ENCODE measurements around the gene CACNB1. TPM values are rescaled to one million over a fixed set of nuclear protein-coding genes. Genes with fewer than 3 reads are reported as not detected.
A peak's percentile ranks its signal among the peaks of the same experiment; 100 is the strongest.
"Not testable (repeated sequence)": the region's sequence is repeated elsewhere in the genome, so short reads cannot be mapped to it uniquely, and the experiment has no call there.

CACNB1 gene
- total and polyA plus RNA-seq, 9 donors: 2.6 to 17.7 (median 9.2) TPM

- no peak overlapping the region for H3K27ac ChIP-seq
- H3K9me3 ChIP-seq: no peaks in the 10 kb centered on the region
- intact Hi-C loops (cut with DNase I): no loop called here
- H3K36me3 ChIP-seq: no peaks in the 10 kb centered on the region
- no peaks in the 10 kb centered on the region for H3K27me3 ChIP-seq
- H3K4me1 ChIP-seq (ENCODE audit: insufficient read depth): no peaks in the 10 kb centered on the region
- 79 to 84% (median 79%) methylated on average over 6 of the region's 6 CpGs for WGBS, 3 donors
- DNase-seq: no peak
- TF ChIP-seq CTCF (IDR thresholded peaks at IDR 0.05) (no peak), EP300 (IDR thresholded peaks at IDR 0.05) (no peak), POLR2A (IDR thresholded peaks at IDR 0.05) (no peak)
- no peak overlapping the region for H3K4me3 ChIP-seq
Measured at GRCh38 chr17:39134878-39135277, 62.6 kb downstream of the CACNB1 start.

DNA sequence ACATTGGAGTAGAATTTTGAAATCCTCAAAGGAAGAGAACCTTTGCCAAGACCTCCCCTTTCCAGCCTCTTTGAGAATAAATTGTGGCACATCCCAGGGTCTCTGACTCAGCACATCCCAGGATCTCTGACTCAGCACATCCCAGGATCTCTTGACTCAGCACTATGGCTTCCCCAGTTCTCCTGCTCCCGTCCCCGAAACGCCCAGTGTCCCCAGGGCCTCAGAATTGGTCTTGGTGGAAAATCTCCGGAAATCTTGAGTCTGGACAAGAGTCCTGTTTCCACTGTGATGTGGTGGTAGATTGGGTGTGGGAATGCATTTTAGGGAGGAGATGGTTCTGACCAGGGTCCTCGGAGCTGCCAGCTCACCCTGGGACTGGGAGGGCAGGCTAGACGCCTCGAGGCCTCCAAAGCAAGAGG, 65.3 kb downstream of the CACNB1 start:
- Histone ChIP-seq H3K9me3 (no peaks in the 10 kb centered on the region), H3K4me3 (no peak overlapping the region), H3K4me1 (ENCODE audit: insufficient read depth) (no peaks in the 10 kb centered on the region), H3K27me3 (no peaks in the 10 kb centered on the region), H3K36me3 (no peaks in the 10 kb centered on the region), H3K27ac (peak overlapping the region in 1 of 2 donors; percentile 27)
- no peak for TF ChIP-seq CTCF (IDR thresholded peaks at IDR 0.05)
- TF ChIP-seq EP300 (IDR thresholded peaks at IDR 0.05): no peak
- no peak for TF ChIP-seq POLR2A (IDR thresholded peaks at IDR 0.05)
- intact Hi-C loops (cut with DNase I): no loop called here
- DNase-seq: peak; percentile 60 to 80 (median 71)
- WGBS, 3 donors: 77 to 85% (median 82%) methylated on average over 7 of the region's 7 CpGs

DNA sequence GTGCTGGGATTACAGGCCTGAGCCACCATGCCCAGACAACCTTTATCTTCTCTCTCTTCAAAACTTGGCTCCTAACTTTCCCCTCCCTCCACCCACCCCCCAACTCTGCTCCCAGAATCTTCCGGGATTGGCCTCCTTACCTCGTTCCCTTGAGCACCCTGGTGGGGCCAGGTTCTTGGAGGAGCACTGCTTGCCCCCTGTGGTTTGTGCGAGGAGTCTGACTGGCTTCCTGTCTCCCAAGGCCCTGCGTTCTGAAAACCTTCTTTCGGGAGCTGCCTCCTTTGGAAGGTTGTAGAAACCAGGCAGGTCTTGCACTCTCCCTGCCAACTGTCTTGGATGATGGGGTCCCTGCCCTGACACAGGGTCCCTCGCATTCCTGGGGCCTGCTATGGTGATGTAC, 65.9 kb downstream of the CACNB1 start:
- no peak for TF ChIP-seq POLR2A (IDR thresholded peaks at IDR 0.05)
- TF ChIP-seq CTCF (IDR thresholded peaks at IDR 0.05): no peak
- TF ChIP-seq EP300 (IDR thresholded peaks at IDR 0.05): no peak
- WGBS, 3 donors: 30 to 44% (median 40%) methylated on average over 6 of the region's 6 CpGs
- DNase-seq: no peak
- Histone ChIP-seq H3K9me3 (no peaks in the 10 kb centered on the region), H3K4me1 (ENCODE audit: insufficient read depth) (no peaks in the 10 kb centered on the region), H3K27me3 (no peaks in the 10 kb centered on the region), H3K4me3 (no peak overlapping the region), H3K36me3 (no peaks in the 10 kb centered on the region), H3K27ac (peak overlapping the region; percentile 27 to 44)
- intact Hi-C loops (cut with DNase I): no loop called here

DNA sequence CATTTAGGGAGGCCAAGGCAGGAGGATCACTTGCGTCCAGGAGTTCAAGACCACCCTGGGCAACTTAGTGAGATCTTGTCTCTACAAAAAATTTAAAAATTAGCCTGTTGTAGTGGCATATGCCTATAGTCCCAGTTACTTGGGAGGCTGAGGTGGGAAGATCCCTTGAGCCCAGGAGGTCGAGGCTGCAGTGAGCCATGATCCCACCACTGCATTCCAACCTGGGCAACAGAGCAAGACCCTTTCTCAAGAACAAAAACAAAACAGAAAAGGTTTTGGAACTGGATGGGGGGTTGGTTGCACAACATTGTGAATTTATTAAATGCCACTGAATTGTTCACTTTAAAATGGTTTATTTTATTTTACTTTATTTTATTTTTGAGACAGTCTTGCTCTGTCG, 67.3 kb downstream of the CACNB1 start:
- 91 to 95% (median 94%) methylated on average over 3 of the region's 3 CpGs for WGBS, 3 donors
- Histone ChIP-seq H3K27ac (no peak overlapping the region), H3K4me3 (no peak overlapping the region), H3K4me1 (ENCODE audit: insufficient read depth) (no peaks in the 10 kb centered on the region), H3K9me3 (no peaks in the 10 kb centered on the region), H3K27me3 (no peaks in the 10 kb centered on the region), H3K36me3 (no peaks in the 10 kb centered on the region)
- TF ChIP-seq CTCF (IDR thresholded peaks at IDR 0.05): no peak
- no peak for TF ChIP-seq POLR2A (IDR thresholded peaks at IDR 0.05)
- TF ChIP-seq EP300 (IDR thresholded peaks at IDR 0.05): no peak
- intact Hi-C loops (cut with DNase I): no loop called here
- DNase-seq: no peak

DNA sequence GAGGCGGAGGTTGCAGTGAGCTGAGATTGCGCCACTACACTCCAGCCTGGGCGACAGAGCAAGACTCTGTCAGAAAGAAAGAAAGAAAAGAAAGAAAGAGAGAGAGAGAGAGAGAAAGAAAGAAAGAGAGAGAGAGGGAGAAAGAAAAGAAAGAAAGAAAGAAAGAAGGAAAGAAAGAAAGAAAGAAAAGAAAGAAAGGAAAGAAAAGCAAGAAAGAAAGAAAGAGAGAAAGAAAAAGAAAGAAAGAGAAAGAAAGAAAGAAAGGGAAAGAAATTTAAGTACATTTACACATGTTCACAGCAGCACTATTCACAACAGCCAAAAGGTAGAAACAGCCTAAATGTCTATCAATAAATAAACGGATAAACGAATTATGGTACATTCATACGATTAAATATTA, 67.9 kb downstream of the CACNB1 start:
- not testable (repeated sequence) for H3K4me1 ChIP-seq (ENCODE audit: insufficient read depth); H3K27ac ChIP-seq; H3K4me3 ChIP-seq; H3K9me3 ChIP-seq; H3K27me3 ChIP-seq; H3K36me3 ChIP-seq; DNase-seq
- WGBS, 3 donors: 72 to 81% (median 77%) methylated on average over 6 of the region's 6 CpGs
- intact Hi-C loops (cut with DNase I): loop anchor here in 1 of 4 donors (2.0 kb wide), 1 partner anchor 67 kb away; no protein-coding TSS in a partner anchor

Measured in ovary (tissue), 9 donors.